Lower leg skin (tissue), 4 donors: ENCODE measurements around the gene CDH23. TPM values are rescaled to one million over a fixed set of nuclear protein-coding genes. Genes with fewer than 3 reads are reported as not detected.

Experiments used
- DNase-seq, 2 donors: peaks; one replicate each; pipeline ENCODE4 v3.0.0-alpha.2; 2019; ENCODE audit warnings: low spot score in 2 of 2
- H3K4me3 ChIP-seq: fragments of 200-600 bp; sonication (generic); 2 replicates; pipeline ENCODE4 v1.5.1; 2017; ENCODE audit warnings: mild to moderate bottlenecking, low read depth; ENCODE audit not compliant: poor library complexity, severe bottlenecking
- CTCF ChIP-seq, 3 donors: fragments of 450-650 bp; IDR thresholded peaks; one replicate each; pipeline ENCODE4 v1.5.1; 2016; ENCODE audit warnings: antibody characterized with exemption in 3 of 3, mild to moderate bottlenecking in 3 of 3, moderate library complexity in 2 of 3
- POLR2A ChIP-seq, 2 donors: fragments of 450-650 bp; IDR thresholded peaks; one replicate each; pipeline ENCODE4 v1.6.1; 2016 to 2017; ENCODE audit warnings: antibody characterized with exemption in 2 of 2, mild to moderate bottlenecking in 1 of 2, moderate library complexity in 1 of 2
- WGBS, 2 donors: methylation state at CpG; one replicate each; pipeline ENCODE4 v1.1.5; 2018; 5-methylcytosine and 5-hydroxymethylcytosine counted together
- intact Hi-C: fragments of 100-400 bp; cut with DNase I; formaldehyde crosslinking; loops from one replicate; pipeline ENCODE4 v1.15.0; 2023; ENCODE audit warnings: low total_unique reads
- total RNA-seq, 4 donors: library from RNA; depleted of rRNA; stranded (reverse); fragments of >200 nt; gene quantifications; one replicate each; pipeline ENCODE4 v1.1.0, GENCODE V29; 2016

CDH23 gene
- total RNA-seq, 4 donors from 2014 or later = 1.7 to 9.2 (median 2.6) TPM

GRCh38 chr10:71770255-71770654, 373.5 kb downstream of the CDH23 start:
- 77 to 87% methylated on average over 3 of the region's 3 CpGs for WGBS, 2 donors
- no peak for DNase-seq
- H3K4me3 ChIP-seq = no peak overlapping the region
- intact Hi-C loops = loop anchor here (10.0 kb wide), 1 partner anchor 45 kb away; no protein-coding TSS in a partner anchor
- TF ChIP-seq CTCF (IDR thresholded peaks at IDR 0.05) = no peak
- no peak for TF ChIP-seq POLR2A (IDR thresholded peaks at IDR 0.05)

- intact Hi-C loops = loop anchor here (10.0 kb wide), 1 partner anchor 46 kb away; no protein-coding TSS in a partner anchor
- H3K4me3 ChIP-seq = no peak overlapping the region
- WGBS, 2 donors = 72 to 74% methylated on average over 3 of the region's 3 CpGs
Measured at GRCh38 chr10:71770789-71771188, 374.1 kb downstream of the CDH23 start.

GRCh38 chr10:71771204-71771603, 374.5 kb downstream of the CDH23 start:
- TF ChIP-seq POLR2A (IDR thresholded peaks at IDR 0.05) (no peak), CTCF (IDR thresholded peaks at IDR 0.05) (no peak)
- WGBS, 2 donors = 54 to 55% methylated on average over 2 of the region's 2 CpGs
- H3K4me3 ChIP-seq = no peak overlapping the region
- no peak for DNase-seq
- intact Hi-C loops = loop anchor here (10.0 kb wide), 1 partner anchor 46 kb away; no protein-coding TSS in a partner anchor

More at GRCh38 chr10:71770789-71771188, 374.1 kb downstream of the CDH23 start:
- no peak for DNase-seq
- TF ChIP-seq CTCF (IDR thresholded peaks at IDR 0.05) = no peak
- no peak for TF ChIP-seq POLR2A (IDR thresholded peaks at IDR 0.05)

GRCh38 chr10:71771821-71772617, 375.3 kb downstream of the CDH23 start:
- H3K4me3 ChIP-seq = peak overlapping the region; percentile 61
- 0 to 13% methylated on average over 2 of the region's 2 CpGs for WGBS, 2 donors
- no peak for TF ChIP-seq POLR2A (IDR thresholded peaks at IDR 0.05)
- TF ChIP-seq CTCF (IDR thresholded peaks at IDR 0.05) = no peak
- peak; percentile 72 to 94 for DNase-seq
- intact Hi-C loops = loop anchor here (10.0 kb wide), 1 partner anchor 47 kb away; no protein-coding TSS in a partner anchor

GRCh38 chr10:71772832-71773220, 376.1 kb downstream of the CDH23 start:
- no peak for TF ChIP-seq POLR2A (IDR thresholded peaks at IDR 0.05)
- no peak for TF ChIP-seq CTCF (IDR thresholded peaks at IDR 0.05)
- 10 to 37% methylated on average over 2 to 3 of the region's 4 CpGs for WGBS, 2 donors
- DNase-seq = no peak
- intact Hi-C loops = loop anchor here (10.0 kb wide), 1 partner anchor 48 kb away; no protein-coding TSS in a partner anchor
- H3K4me3 ChIP-seq = peak overlapping the region; percentile 61
